NB4 (cell line): ENCODE data around the gene CDC27.

ENCODE experiments used
- CTCF ChIP-seq: IDR thresholded peaks from one replicate; pipeline ENCODE4 v1.5.1; 2012; ENCODE audit warnings: low read depth, low read length
- MAX ChIP-seq: IDR thresholded peaks from 2 replicates; pipeline ENCODE4 v1.6.1; 2011; ENCODE audit warnings: low read depth, low read length
- POLR2A ChIP-seq: IDR thresholded peaks from 2 replicates; pipeline ENCODE4 v1.6.1; 2011; ENCODE audit warnings: mild to moderate bottlenecking; ENCODE audit not compliant: insufficient read length; ENCODE audit errors: extremely low read depth

GRCh38 chr17:47096343-47096742, 92.8 kb downstream of the CDC27 start:
- no peak for TF ChIP-seq CTCF
- TF ChIP-seq MAX: no peak
- TF ChIP-seq POLR2A: no peak
